HepG2 (cell line): ENCODE data around the gene SULT1A3. TPM values are rescaled to one million over a fixed set of nuclear protein-coding genes. Genes with fewer than 3 reads are reported as not detected.

Experiments
- ASH2L ChIP-seq: fragments of 300-600, 200-600 bp; sonication (generic); IDR thresholded peaks from 2 replicates; pipeline ENCODE4 v1.7.0; 2017; ENCODE audit warnings: low read depth, mild to moderate bottlenecking, moderate library complexity, mixed read lengths, low read length; ENCODE audit not compliant: insufficient read length
- MEF2D ChIP-seq: sonication (generic); formaldehyde crosslinking; IDR thresholded peaks from 2 replicates; pipeline ENCODE4 v1.5.1; 2020; ENCODE audit warnings: mild to moderate bottlenecking, missing genetic modification reagents
- MEIS2 ChIP-seq: sonication (generic); formaldehyde crosslinking; IDR thresholded peaks from 2 replicates; pipeline ENCODE4 v1.9.0; 2021; ENCODE audit warnings: mild to moderate bottlenecking, missing genetic modification reagents
- MXD4 ChIP-seq: IDR thresholded peaks from 2 replicates; pipeline ENCODE4 v1.6.1; 2016; ENCODE audit warnings: mild to moderate bottlenecking, missing biosample characterization, missing genetic modification reagents
- NFKBIZ ChIP-seq: IDR thresholded peaks from 2 replicates; pipeline ENCODE4 v1.6.1; 2018; ENCODE audit warnings: missing genetic modification reagents, missing compliant biosample characterization
- SATB2 ChIP-seq: sonication (generic); formaldehyde crosslinking; IDR thresholded peaks from 2 replicates; pipeline ENCODE4 v1.5.0; 2020; ENCODE audit warnings: missing genetic modification reagents
- TMF1 ChIP-seq: sonication (generic); formaldehyde crosslinking; IDR thresholded peaks from 2 replicates; pipeline ENCODE4 v1.8.1; 2022; ENCODE audit warnings: low read depth, missing genetic modification reagents
- ZIK1 ChIP-seq: sonication (generic); formaldehyde crosslinking; IDR thresholded peaks from 2 replicates; pipeline ENCODE4 v1.5.0; 2020; ENCODE audit warnings: mild to moderate bottlenecking, low read depth, missing genetic modification reagents, borderline replicate concordance
- ZNF572 ChIP-seq: sonication (generic); formaldehyde crosslinking; IDR thresholded peaks from 2 replicates; pipeline ENCODE4 v1.5.1; 2020; ENCODE audit warnings: mild to moderate bottlenecking, missing genetic modification reagents
- ZNF598 ChIP-seq: sonication (generic); formaldehyde crosslinking; IDR thresholded peaks from 2 replicates; pipeline ENCODE4 v1.5.1; 2020; ENCODE audit warnings: mild to moderate bottlenecking, missing genetic modification reagents, borderline replicate concordance
- ZNF768 ChIP-seq: sonication (generic); formaldehyde crosslinking; IDR thresholded peaks from 2 replicates; pipeline ENCODE4 v1.4.0; 2020; ENCODE audit warnings: missing genetic modification reagents
- ZNF891 ChIP-seq: sonication (generic); formaldehyde crosslinking; IDR thresholded peaks from 2 replicates; pipeline ENCODE4 v1.5.0; 2020; ENCODE audit warnings: mild to moderate bottlenecking, missing genetic modification reagents
- ZSCAN9 ChIP-seq: IDR thresholded peaks from 2 replicates; pipeline ENCODE4 v1.6.1; 2016; ENCODE audit warnings: borderline replicate concordance
- polyA plus RNA-seq, 8 experiments: library from polyadenylated mRNA; depleted of rRNA in 3 of 8; stranded (reverse) in 7 of 8; unstranded in 1 of 8; fragments of >200 nt; fragmentation: Illumina TruSeq in 4 of 8; extraction: Trizol in 4 of 8; gene quantifications; 2 replicates each; pipeline versions ENCODE4 v1.2.1 to v1.2.3, GENCODE V29; 2011 to 2016; ENCODE audit warnings: low read depth in 4 of 8, missing spikeins in 1 of 8, mixed read lengths in 1 of 8; ENCODE audit not compliant: insufficient read depth in 1 of 8
- total RNA-seq, 5 experiments: library from RNA; depleted of rRNA; stranded (reverse); fragments of >200 nt; fragmentation: Illumina TruSeq; extraction: Trizol; gene quantifications; 2 replicates each; pipeline ENCODE4 v1.2.3, GENCODE V29; 2016; ENCODE audit warnings: low read depth in 1 of 5
- TF ChIP-seq, protein P1 (sequence below): sonication (generic); formaldehyde crosslinking; IDR thresholded peaks from 2 replicates; pipeline ENCODE4 v1.4.0; 2020; ENCODE audit warnings: mild to moderate bottlenecking, missing genetic modification reagents
- TF ChIP-seq, protein P2 (sequence below): IDR thresholded peaks from 2 replicates; pipeline ENCODE4 v1.6.1; 2016; ENCODE audit warnings: missing genetic modification reagents, missing compliant biosample characterization
- TF ChIP-seq, protein P3 (sequence below): IDR thresholded peaks from 2 replicates; pipeline ENCODE4 v1.6.1; 2012; ENCODE audit warnings: inconsistent platforms
- TF ChIP-seq, protein P4 (sequence below): sonication (generic); formaldehyde crosslinking; IDR thresholded peaks from 2 replicates; pipeline ENCODE4 v1.9.0; 2022; ENCODE audit warnings: missing genetic modification reagents, mild to moderate bottlenecking, borderline replicate concordance
- TF ChIP-seq, protein P5 (sequence below): sonication (generic); formaldehyde crosslinking; IDR thresholded peaks from 2 replicates; pipeline ENCODE4 v1.5.1; 2020; ENCODE audit warnings: mild to moderate bottlenecking, missing genetic modification reagents, borderline replicate concordance
- TF ChIP-seq, protein P6 (sequence below): sonication (generic); formaldehyde crosslinking; IDR thresholded peaks from 2 replicates; pipeline ENCODE4 v1.5.0; 2020; ENCODE audit warnings: mild to moderate bottlenecking, missing genetic modification reagents, moderate library complexity

SULT1A3 gene
- total and polyA plus RNA-seq, 2 of the 13 experiments (the other 11 are each of a cell fraction or from before 2014, with no cell fraction given): 21.0 to 28.3 TPM

DNA sequence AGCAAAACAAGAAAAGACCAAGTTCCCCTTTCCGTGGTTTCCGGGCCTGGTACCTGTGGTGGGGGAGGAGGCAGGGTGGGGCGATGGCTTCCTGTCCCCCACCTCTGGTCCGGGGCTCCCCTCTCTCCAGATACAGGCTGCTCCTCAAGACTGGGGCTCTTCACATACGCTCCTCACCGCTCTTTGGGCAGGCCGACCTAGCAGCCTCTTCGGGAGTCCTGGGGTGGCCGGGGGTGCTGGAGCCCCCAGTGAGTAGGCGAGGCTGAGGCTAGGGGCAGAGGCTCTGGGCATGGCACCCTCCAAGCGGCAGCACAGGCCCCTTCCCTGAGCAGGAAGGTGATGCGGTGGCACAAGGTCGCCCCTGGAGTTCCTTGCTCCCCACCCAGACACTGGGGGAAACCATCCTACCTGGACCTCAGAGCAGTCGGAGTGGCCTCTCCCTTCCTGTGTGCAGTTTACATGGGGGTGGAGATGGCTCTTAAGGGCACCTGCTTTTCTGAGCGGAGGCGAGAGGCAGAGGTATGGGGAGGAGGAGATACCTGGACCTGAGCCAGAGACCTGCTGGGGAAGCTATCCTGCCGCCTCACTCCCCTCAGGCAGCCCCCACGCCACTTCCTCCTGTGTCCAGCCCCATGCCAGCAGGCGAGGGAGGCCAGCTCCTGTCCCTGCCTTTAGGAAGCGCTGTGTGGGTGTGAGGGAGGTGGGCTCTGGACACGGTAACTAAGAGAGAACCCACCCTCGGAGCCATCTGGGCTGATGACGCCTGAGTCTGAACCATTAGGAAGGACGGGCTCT, 14.8 kb upstream of the SULT1A3 start (continued):
- TF ChIP-seq ASH2L (no peak), ZNF598 (CRISPR knock-in tag) (no peak), SATB2 (CRISPR knock-in tag) (no peak), ZNF572 (CRISPR knock-in tag) (0 out of 2 replicates have a peak, but pooled peaks have one; percentile 45), MEF2D (CRISPR knock-in tag) (peak; percentile 31; the same call in 1 of the 2 replicates), ZSCAN9 (no peak), MXD4 (no peak), ZIK1 (CRISPR knock-in tag) (0 out of 2 replicates have a peak, but pooled peaks have one; percentile 49), NFKBIZ (no peak), ZNF768 (CRISPR knock-in tag) (0 out of 2 replicates have a peak, but pooled peaks have one; percentile 11), TMF1 (CRISPR knock-in tag) (no peak), MEIS2 (CRISPR knock-in tag) (no peak), ZNF891 (peak; percentile 73)
- TF ChIP-seq, protein P1, sequence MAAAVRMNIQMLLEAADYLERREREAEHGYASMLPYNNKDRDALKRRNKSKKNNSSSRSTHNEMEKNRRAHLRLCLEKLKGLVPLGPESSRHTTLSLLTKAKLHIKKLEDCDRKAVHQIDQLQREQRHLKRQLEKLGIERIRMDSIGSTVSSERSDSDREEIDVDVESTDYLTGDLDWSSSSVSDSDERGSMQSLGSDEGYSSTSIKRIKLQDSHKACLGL (CRISPR knock-in tag): 0 out of 2 replicates have a peak, but pooled peaks have one; percentile 29
- TF ChIP-seq, protein P2, sequence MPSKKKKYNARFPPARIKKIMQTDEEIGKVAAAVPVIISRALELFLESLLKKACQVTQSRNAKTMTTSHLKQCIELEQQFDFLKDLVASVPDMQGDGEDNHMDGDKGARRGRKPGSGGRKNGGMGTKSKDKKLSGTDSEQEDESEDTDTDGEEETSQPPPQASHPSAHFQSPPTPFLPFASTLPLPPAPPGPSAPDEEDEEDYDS (CRISPR knock-in tag): no peak
- TF ChIP-seq, protein P3, sequence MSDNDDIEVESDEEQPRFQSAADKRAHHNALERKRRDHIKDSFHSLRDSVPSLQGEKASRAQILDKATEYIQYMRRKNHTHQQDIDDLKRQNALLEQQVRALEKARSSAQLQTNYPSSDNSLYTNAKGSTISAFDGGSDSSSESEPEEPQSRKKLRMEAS: peak; percentile 28; the same call in 1 of the 2 replicates
- TF ChIP-seq, protein P4, sequence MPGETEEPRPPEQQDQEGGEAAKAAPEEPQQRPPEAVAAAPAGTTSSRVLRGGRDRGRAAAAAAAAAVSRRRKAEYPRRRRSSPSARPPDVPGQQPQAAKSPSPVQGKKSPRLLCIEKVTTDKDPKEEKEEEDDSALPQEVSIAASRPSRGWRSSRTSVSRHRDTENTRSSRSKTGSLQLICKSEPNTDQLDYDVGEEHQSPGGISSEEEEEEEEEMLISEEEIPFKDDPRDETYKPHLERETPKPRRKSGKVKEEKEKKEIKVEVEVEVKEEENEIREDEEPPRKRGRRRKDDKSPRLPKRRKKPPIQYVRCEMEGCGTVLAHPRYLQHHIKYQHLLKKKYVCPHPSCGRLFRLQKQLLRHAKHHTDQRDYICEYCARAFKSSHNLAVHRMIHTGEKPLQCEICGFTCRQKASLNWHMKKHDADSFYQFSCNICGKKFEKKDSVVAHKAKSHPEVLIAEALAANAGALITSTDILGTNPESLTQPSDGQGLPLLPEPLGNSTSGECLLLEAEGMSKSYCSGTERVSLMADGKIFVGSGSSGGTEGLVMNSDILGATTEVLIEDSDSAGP: peak; percentile 55; the same call in 1 of the 2 replicates
- TF ChIP-seq, protein P5, sequence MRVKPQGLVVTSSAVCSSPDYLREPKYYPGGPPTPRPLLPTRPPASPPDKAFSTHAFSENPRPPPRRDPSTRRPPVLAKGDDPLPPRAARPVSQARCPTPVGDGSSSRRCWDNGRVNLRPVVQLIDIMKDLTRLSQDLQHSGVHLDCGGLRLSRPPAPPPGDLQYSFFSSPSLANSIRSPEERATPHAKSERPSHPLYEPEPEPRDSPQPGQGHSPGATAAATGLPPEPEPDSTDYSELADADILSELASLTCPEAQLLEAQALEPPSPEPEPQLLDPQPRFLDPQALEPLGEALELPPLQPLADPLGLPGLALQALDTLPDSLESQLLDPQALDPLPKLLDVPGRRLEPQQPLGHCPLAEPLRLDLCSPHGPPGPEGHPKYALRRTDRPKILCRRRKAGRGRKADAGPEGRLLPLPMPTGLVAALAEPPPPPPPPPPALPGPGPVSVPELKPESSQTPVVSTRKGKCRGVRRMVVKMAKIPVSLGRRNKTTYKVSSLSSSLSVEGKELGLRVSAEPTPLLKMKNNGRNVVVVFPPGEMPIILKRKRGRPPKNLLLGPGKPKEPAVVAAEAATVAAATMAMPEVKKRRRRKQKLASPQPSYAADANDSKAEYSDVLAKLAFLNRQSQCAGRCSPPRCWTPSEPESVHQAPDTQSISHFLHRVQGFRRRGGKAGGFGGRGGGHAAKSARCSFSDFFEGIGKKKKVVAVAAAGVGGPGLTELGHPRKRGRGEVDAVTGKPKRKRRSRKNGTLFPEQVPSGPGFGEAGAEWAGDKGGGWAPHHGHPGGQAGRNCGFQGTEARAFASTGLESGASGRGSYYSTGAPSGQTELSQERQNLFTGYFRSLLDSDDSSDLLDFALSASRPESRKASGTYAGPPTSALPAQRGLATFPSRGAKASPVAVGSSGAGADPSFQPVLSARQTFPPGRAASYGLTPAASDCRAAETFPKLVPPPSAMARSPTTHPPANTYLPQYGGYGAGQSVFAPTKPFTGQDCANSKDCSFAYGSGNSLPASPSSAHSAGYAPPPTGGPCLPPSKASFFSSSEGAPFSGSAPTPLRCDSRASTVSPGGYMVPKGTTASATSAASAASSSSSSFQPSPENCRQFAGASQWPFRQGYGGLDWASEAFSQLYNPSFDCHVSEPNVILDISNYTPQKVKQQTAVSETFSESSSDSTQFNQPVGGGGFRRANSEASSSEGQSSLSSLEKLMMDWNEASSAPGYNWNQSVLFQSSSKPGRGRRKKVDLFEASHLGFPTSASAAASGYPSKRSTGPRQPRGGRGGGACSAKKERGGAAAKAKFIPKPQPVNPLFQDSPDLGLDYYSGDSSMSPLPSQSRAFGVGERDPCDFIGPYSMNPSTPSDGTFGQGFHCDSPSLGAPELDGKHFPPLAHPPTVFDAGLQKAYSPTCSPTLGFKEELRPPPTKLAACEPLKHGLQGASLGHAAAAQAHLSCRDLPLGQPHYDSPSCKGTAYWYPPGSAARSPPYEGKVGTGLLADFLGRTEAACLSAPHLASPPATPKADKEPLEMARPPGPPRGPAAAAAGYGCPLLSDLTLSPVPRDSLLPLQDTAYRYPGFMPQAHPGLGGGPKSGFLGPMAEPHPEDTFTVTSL: no peak
- TF ChIP-seq, protein P6, sequence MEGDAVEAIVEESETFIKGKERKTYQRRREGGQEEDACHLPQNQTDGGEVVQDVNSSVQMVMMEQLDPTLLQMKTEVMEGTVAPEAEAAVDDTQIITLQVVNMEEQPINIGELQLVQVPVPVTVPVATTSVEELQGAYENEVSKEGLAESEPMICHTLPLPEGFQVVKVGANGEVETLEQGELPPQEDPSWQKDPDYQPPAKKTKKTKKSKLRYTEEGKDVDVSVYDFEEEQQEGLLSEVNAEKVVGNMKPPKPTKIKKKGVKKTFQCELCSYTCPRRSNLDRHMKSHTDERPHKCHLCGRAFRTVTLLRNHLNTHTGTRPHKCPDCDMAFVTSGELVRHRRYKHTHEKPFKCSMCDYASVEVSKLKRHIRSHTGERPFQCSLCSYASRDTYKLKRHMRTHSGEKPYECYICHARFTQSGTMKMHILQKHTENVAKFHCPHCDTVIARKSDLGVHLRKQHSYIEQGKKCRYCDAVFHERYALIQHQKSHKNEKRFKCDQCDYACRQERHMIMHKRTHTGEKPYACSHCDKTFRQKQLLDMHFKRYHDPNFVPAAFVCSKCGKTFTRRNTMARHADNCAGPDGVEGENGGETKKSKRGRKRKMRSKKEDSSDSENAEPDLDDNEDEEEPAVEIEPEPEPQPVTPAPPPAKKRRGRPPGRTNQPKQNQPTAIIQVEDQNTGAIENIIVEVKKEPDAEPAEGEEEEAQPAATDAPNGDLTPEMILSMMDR (CRISPR knock-in tag): 0 out of 2 replicates have a peak, but pooled peaks have one; percentile 4
